ENCODE data around the gene IGF1. TPM values are rescaled to one million over a fixed set of nuclear protein-coding genes. Genes with fewer than 3 reads are reported as not detected.

IGF1 gene
- total RNA-seq, 1 experiment from 2014 or later, result not detected

DNA sequence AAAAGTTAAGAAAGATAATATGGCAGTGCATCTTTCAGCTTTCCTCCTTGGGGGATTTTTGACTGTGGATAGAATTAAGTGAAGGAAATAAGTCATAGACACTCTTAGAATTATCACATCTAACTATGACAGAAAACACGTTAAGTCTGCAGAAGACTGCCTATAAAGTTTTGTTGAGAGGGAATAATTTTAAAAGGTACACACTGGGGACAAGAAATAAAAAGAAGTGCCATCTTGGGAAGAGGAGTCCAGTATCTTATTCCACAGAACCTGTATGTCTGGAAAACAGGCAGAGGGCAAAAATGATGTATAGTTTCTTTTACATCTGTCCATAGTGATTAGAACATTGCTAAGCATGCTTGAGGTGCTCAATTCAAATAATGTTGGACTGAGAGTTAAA is 80.7 kb downstream of the IGF1 start:
- Mint-ChIP-seq H3K4me1 (peaks cover 2% of the 10 kb centered on the region; the same call in 1 of the 2 replicates), H3K27ac (no peak overlapping the region), H3K27me3 (ENCODE audit: low read depth) (no peaks in the 10 kb centered on the region), H3K9me3 (no peaks in the 10 kb centered on the region), H3K4me3 (no peak overlapping the region), H3K36me3 (no peaks in the 10 kb centered on the region)
- DNase-seq (ENCODE audit: low spot score) (no peak), ATAC-seq (no peak)
- CTCF ChIA-PET, result no interaction called here
- TF ChIP-seq ZNF138 (CRISPR knock-in tag; conservative IDR thresholded peaks at IDR 0.05) (no peak), GABPB1 (CRISPR knock-in tag; IDR thresholded peaks at IDR 0.05) (no peak), TP53 (CRISPR knock-in tag; IDR thresholded peaks at IDR 0.05) (no peak), ZNF532 (CRISPR knock-in tag; IDR thresholded peaks at IDR 0.05; ENCODE audit: borderline replicate concordance) (no peak), FOXK1 (CRISPR knock-in tag; IDR thresholded peaks at IDR 0.05) (no peak), NFE2L1 (CRISPR knock-in tag; IDR thresholded peaks at IDR 0.05) (no peak), ZNF121 (CRISPR knock-in tag; IDR thresholded peaks at IDR 0.05) (no peak), GRHL2 (CRISPR knock-in tag; IDR thresholded peaks at IDR 0.05; ENCODE audit: insufficient replicate concordance, severe bottlenecking) (no peak)
- POLR2A ChIA-PET, result no interaction called here

DNA sequence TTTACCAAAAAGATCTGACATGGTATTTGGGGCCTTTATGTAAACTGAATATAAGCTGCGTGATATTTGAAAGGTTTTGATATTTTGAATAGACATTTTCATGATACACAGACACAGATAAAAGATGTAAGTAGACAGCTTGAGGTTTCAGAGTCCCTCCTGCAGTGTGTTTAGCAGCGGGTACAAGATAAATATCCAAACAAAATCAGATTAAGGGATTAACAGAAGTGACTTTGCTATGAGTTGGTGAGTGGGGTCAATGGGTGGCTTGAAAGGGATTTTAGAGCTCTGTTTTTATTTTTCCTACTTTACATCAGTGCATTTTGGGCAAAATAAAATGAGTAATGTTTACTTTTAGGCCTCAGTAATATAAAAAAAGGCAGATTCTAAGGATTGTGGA is 84.1 kb downstream of the IGF1 start:
- CTCF ChIA-PET, result no interaction called here
- H3K4me1 Mint-ChIP-seq, result peaks cover 3% of the 10 kb centered on the region; the same call in 1 of the 2 replicates

DNA sequence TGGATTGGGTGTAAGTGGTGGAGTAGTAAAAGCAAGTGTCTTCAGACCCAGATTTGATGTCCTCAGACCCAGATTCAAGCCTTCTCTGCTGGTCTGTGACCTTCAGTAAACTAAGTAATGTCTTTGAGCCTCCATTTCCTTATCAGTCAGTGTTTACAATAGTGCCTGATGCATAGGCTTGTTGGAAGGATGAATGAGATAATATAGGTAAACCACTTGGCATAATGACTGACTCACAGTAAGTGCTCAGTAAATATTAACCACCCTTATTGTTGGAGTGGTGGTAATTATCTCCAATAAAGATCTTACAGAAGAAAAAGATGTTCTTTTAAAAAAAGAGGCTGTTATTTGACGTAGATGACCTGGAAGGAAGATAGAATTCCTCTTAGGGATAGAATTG is 86.2 kb downstream of the IGF1 start:
- Mint-ChIP-seq H3K4me3 (no peak overlapping the region), H3K4me1 (peaks cover 3% of the 10 kb centered on the region; the same call in 1 of the 2 replicates), H3K27me3 (ENCODE audit: low read depth) (no peaks in the 10 kb centered on the region), H3K27ac (no peak overlapping the region), H3K9me3 (no peaks in the 10 kb centered on the region), H3K36me3 (no peaks in the 10 kb centered on the region)
- ChIA-PET POLR2A (no interaction called here), CTCF (no interaction called here)
- no peak for DNase-seq (ENCODE audit: low spot score)
- no peak for ATAC-seq
- TF ChIP-seq ESRRA (CRISPR knock-in tag; IDR thresholded peaks at IDR 0.05; ENCODE audit: borderline replicate concordance), result no peak
- no peak for TF ChIP-seq RORB (CRISPR knock-in tag; IDR thresholded peaks at IDR 0.05)
- TF ChIP-seq, protein P1, sequence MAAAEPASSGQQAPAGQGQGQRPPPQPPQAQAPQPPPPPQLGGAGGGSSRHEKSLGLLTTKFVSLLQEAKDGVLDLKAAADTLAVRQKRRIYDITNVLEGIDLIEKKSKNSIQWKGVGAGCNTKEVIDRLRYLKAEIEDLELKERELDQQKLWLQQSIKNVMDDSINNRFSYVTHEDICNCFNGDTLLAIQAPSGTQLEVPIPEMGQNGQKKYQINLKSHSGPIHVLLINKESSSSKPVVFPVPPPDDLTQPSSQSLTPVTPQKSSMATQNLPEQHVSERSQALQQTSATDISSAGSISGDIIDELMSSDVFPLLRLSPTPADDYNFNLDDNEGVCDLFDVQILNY (CRISPR knock-in tag; IDR thresholded peaks at IDR 0.05), result no peak

More for the DNA sequence above, 84.1 kb downstream of the IGF1 start:
- TF ChIP-seq USF2 (CRISPR knock-in tag; IDR thresholded peaks at IDR 0.05) (no peak), ATF3 (CRISPR knock-in tag; conservative IDR thresholded peaks at IDR 0.05) (no peak)
- TF ChIP-seq, protein P2, sequence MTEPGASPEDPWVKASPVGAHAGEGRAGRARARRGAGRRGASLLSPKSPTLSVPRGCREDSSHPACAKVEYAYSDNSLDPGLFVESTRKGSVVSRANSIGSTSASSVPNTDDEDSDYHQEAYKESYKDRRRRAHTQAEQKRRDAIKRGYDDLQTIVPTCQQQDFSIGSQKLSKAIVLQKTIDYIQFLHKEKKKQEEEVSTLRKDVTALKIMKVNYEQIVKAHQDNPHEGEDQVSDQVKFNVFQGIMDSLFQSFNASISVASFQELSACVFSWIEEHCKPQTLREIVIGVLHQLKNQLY (CRISPR knock-in tag; IDR thresholded peaks at IDR 0.05), result no peak
- Mint-ChIP-seq H3K36me3 (no peaks in the 10 kb centered on the region), H3K27me3 (ENCODE audit: low read depth) (no peaks in the 10 kb centered on the region), H3K27ac (no peak overlapping the region), H3K4me3 (no peak overlapping the region), H3K9me3 (no peaks in the 10 kb centered on the region)
- ATAC-seq, result no peak
- DNase-seq (ENCODE audit: low spot score), result no peak
- POLR2A ChIA-PET, result no interaction called here

Data from WTC11 (cell line).